AG04449 (cell line): Measurements from ENCODE around the gene MIB2.

Experiments used
- CTCF ChIA-PET: fragments of 350-600 bp; formaldehyde crosslinking; extraction: SDS; loops from one replicate; lab custom pipeline; 2021; ENCODE audit warnings: antibody characterized with exemption; lab: Yijun Ruan, JAX
- POLR2A ChIA-PET: fragments of 400-600, 350-600 bp; formaldehyde crosslinking; extraction: SDS; loops from one replicate; lab custom pipeline; 2020; ENCODE audit warnings: antibody characterized with exemption, inconsistent platforms; lab: Yijun Ruan, JAX
- DNase-seq: peaks from one replicate; pipeline ENCODE4 v3.0.0-alpha.2; 2010; ENCODE audit warnings: low read depth, low spot score
- H3K4me3 ChIP-seq: 2 replicates; pipeline ENCODE4 v1.5.1; 2011; ENCODE audit warnings: low read depth, mild to moderate bottlenecking, control low read depth, low read length
- CTCF ChIP-seq: IDR thresholded peaks from one replicate; pipeline ENCODE4 v1.5.1; 2011; ENCODE audit warnings: mild to moderate bottlenecking, moderate library complexity, low read length, control low read depth, inconsistent platforms; ENCODE audit not compliant: insufficient read depth; ENCODE audit errors: missing control alignments

MIB2 gene

DNA sequence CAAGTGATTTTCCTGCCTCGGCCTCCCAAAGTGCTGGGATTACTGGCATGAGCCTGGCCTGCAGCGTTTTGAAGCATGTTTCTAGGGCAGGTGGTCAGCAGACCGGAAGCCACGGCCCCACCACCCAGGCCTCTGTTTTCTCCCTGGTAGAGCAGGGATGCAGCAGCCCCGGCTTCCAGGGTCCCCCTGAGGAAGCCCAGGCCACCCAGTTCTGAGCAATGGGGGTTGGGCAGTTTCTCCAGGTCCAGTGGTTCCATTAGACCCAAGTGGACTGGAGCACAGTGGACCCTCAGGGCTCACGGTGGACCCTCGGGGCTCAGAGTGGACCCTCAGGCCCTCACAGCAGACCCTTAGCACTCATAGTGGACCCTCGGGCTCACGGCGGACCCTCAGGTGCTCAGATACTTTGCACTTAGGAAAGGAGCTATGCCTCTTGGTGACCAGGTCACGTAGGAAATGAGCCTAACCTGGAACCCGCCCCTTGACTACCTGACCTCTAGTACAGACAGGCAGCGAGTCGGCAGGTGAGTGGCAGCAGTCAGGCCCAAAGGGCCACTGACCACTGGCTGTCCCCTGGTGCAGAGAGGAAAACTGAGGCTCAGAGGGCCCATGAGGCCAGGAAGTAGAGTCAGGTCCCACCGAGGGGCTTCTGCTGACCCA is 10.8 kb upstream of the MIB2 start:
- no peak for DNase-seq
- ChIA-PET CTCF (interaction anchor here (1.2 kb wide), 1 partner anchor 10 kb away, joined by 4 read pairs; no protein-coding TSS in a partner anchor), POLR2A (no interaction called here)
- no peak for TF ChIP-seq CTCF
- H3K4me3 ChIP-seq = no peak overlapping the region

DNA sequence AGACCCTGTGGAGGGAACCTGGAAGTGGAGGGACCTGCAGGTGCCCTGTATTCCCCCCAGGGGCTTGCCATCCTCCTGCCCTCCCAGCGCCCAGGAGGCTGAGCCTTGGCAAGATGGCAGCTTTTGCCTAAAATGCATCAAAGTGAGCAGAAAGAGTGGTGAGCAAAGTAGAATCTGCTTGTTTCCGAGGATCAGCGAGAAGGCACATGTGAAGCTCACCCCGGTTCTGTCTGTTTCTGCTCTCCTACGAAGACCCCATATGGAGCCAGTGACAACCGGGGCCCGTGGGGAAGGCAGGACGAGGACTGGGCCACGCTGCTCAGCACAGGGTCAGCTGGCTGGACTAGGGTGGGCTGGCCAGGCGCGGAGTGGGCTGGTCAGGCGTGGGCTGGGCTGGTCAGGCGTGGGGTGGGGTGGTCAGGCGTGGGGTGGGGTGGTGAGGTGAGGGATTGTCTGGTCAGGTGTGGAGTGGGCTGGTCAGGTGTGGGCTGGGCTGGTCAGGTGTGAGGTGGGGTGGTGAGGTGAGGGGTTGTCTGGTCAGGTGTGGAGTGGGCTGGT is 10.2 kb upstream of the MIB2 start:
- no peak for DNase-seq
- no peak overlapping the region for H3K4me3 ChIP-seq
- ChIA-PET POLR2A (no interaction called here), CTCF (no interaction called here)
- no peak for TF ChIP-seq CTCF

- no peak overlapping the region for H3K4me3 ChIP-seq
- no peak for DNase-seq
- CTCF ChIA-PET = no interaction called here
- POLR2A ChIA-PET = no interaction called here
- no peak for TF ChIP-seq CTCF
Observed at GRCh38 chr1:1605724-1606123, 9.6 kb upstream of the MIB2 start.

DNA sequence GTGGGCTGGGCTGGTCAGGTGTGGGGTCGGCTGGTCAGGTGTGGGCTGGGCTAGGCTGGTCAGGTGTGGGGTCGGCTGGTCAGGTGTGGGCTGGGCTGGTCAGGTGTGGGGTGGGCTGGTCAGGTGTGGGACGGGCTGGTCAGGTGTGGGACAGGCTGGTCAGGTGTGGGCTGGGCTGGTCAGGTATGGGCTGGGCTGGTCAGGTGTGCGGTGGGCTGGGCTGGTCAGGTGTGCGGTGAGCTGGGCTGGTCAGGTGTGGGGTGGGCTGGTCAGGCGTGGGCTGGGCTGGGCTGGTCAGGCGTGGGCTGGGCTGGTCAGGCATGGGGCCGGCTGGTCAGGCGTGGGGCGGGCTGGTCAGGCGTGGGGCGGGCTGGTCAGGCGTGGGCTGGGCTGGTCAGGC is 9.1 kb upstream of the MIB2 start:
- no peak for TF ChIP-seq CTCF
- no peak overlapping the region for H3K4me3 ChIP-seq
- POLR2A ChIA-PET = interaction anchor here (1.2 kb wide), 1 partner anchor 9 kb away, joined by 3 read pairs; the partner anchor contains the start of gene MIB2
- CTCF ChIA-PET = no interaction called here
- no peak for DNase-seq

GRCh38 chr1:1609822-1610485 is 5.3 kb upstream of the MIB2 start:
- TF ChIP-seq CTCF = no peak
- no peak overlapping the region for H3K4me3 ChIP-seq
- CTCF ChIA-PET = interaction anchor here (0.8 kb wide), 1 partner anchor 50 kb away, joined by 3 read pairs; no protein-coding TSS in a partner anchor
- POLR2A ChIA-PET = no interaction called here
- no peak for DNase-seq

GRCh38 chr1:1610796-1611195 is 4.5 kb upstream of the MIB2 start:
- DNase-seq = no peak
- no peak for TF ChIP-seq CTCF
- ChIA-PET POLR2A (no interaction called here), CTCF (no interaction called here)
- no peak overlapping the region for H3K4me3 ChIP-seq
